Fibroblast of pulmonary artery (primary cell): ENCODE measurements around the gene PFDN1.

Source experiments
- DNase-seq: peaks from one replicate; pipeline ENCODE4 v3.0.0-alpha.2; 2010; ENCODE audit warnings: low read depth
- H3K4me3 ChIP-seq: replicated peaks from 2 replicates; pipeline ENCODE4 v1.5.1; 2011; ENCODE audit warnings: low read depth, mild to moderate bottlenecking, control low read depth, low read length, moderate library complexity
- CTCF ChIP-seq: IDR thresholded peaks from 2 replicates; pipeline ENCODE4 v1.5.1; 2011; ENCODE audit warnings: mild to moderate bottlenecking, control low read depth, low read length, inconsistent platforms; ENCODE audit errors: missing control alignments

PFDN1 gene

GRCh38 chr5:140260089-140260656, 42.7 kb downstream of the PFDN1 start:
- no peak for TF ChIP-seq CTCF
- no peak for DNase-seq
- no peak overlapping the region for H3K4me3 ChIP-seq

GRCh38 chr5:140259500-140259899, 43.4 kb downstream of the PFDN1 start:
- H3K4me3 ChIP-seq, result no peak overlapping the region

GRCh38 chr5:140258873-140259272, 44.0 kb downstream of the PFDN1 start:
- TF ChIP-seq CTCF, result no peak
- no peak overlapping the region for H3K4me3 ChIP-seq
- DNase-seq, result no peak

More at GRCh38 chr5:140259500-140259899, 43.4 kb downstream of the PFDN1 start:
- TF ChIP-seq CTCF, result no peak
- no peak for DNase-seq

GRCh38 chr5:140258016-140258415, 44.9 kb downstream of the PFDN1 start:
- no peak for TF ChIP-seq CTCF
- no peak overlapping the region for H3K4me3 ChIP-seq
- no peak for DNase-seq

GRCh38 chr5:140256726-140257125, 46.2 kb downstream of the PFDN1 start:
- no peak for DNase-seq
- TF ChIP-seq CTCF, result no peak
- no peak overlapping the region for H3K4me3 ChIP-seq

GRCh38 chr5:140255460-140256157, 47.3 kb downstream of the PFDN1 start:
- TF ChIP-seq CTCF, result no peak
- no peak for DNase-seq

GRCh38 chr5:140253985-140254384, 48.9 kb downstream of the PFDN1 start:
- TF ChIP-seq CTCF, result no peak
- no peak for DNase-seq

More at GRCh38 chr5:140255460-140256157, 47.3 kb downstream of the PFDN1 start:
- no peak overlapping the region for H3K4me3 ChIP-seq

More at GRCh38 chr5:140253985-140254384, 48.9 kb downstream of the PFDN1 start:
- no peak overlapping the region for H3K4me3 ChIP-seq
